ENCODE results near the gene IFNGR2. TPM values are rescaled to one million over a fixed set of nuclear protein-coding genes. Genes with fewer than 3 reads are reported as not detected.
A peak's percentile ranks its signal among the peaks of the same experiment; 100 is the strongest.

The IFNGR2 gene
- total and polyA plus RNA-seq, 2 of the 4 experiments (the other 2 are of a cell fraction): 66.0 to 73.8 TPM

GRCh38 chr21:33386222-33386784 is 16.9 kb upstream of the IFNGR2 start:
- dilution Hi-C loops (cut with HindIII; ENCODE audit: low sequenced_read_pairs, unreplicated experiment): no loop called here

More at GRCh38 chr21:33386222-33386784, 16.9 kb upstream of the IFNGR2 start:
- Histone ChIP-seq H3K23ac (ENCODE audit: low read depth, low read length) (no peak overlapping the region), H2AK5ac (ENCODE audit: low read depth, low read length) (no peak overlapping the region), H3K4me3 (ENCODE audit: insufficient read depth, low read depth, low read length) (no peak overlapping the region), H3K36me3 (ENCODE audit: control insufficient read depth, insufficient read depth, low read length) (no peaks in the 10 kb centered on the region), H4K5ac (ENCODE audit: low read depth, low read length) (no peak overlapping the region), H3K79me1 (ENCODE audit: low read depth in 1 of 2, low read length in 2 of 2) (no peaks in the 10 kb centered on the region), H3K9me1 (ENCODE audit: insufficient read depth, low read length) (peaks cover 8% of the 10 kb centered on the region; the same call in 1 of the 2 replicates), H4K8ac (ENCODE audit: low read depth in 2 of 2, low read length in 2 of 2) (no peak overlapping the region), H2BK15ac (ENCODE audit: low read depth, low read length) (no peak overlapping the region), H2BK120ac (ENCODE audit: low read depth, low read length) (no peak overlapping the region), H4K20me1 (ENCODE audit: insufficient read depth, low read length) (no peaks in the 10 kb centered on the region), H4K91ac (ENCODE audit: insufficient read depth, low read depth, low read length) (no peak overlapping the region), H2AK9ac (replicated peaks; ENCODE audit: low read depth, low read length, poor library complexity) (no peak overlapping the region), H3K18ac (ENCODE audit: low read depth, low read length) (no peak overlapping the region), H3K4me1 (ENCODE audit: control insufficient read depth, insufficient read depth, low read length) (peaks cover 8% of the 10 kb centered on the region), H3K56ac (ENCODE audit: extremely low read depth, insufficient read depth, low read length) (no peak overlapping the region), H3K4ac (ENCODE audit: low read depth, low read length) (no peak overlapping the region), H3K27ac (ENCODE audit: insufficient read depth, low read length) (no peak overlapping the region), H2BK20ac (ENCODE audit: low read depth, low read length) (no peak overlapping the region), H2AFZ (replicated peaks; ENCODE audit: low read length, poor library complexity) (no peak overlapping the region), H3K4me2 (ENCODE audit: low read depth, low read length) (no peak overlapping the region), H3K27me3 (ENCODE audit: control insufficient read depth, insufficient read depth, low read length) (peaks cover 6% of the 10 kb centered on the region), H3K14ac (replicated peaks; ENCODE audit: low read depth, low read length) (no peak overlapping the region), H3K9ac (ENCODE audit: low read depth, low read length) (no peak overlapping the region), H3K9me3 (ENCODE audit: control insufficient read depth, insufficient read depth, low read length) (no peaks in the 10 kb centered on the region), H2BK5ac (ENCODE audit: low read depth, low read length, poor library complexity, severe bottlenecking) (no peak overlapping the region)
- intact Hi-C loops (cut with micrococcal nuclease): no loop called here
- in situ Hi-C loops (cut with MboI; ENCODE audit: low sequenced_read_pairs): no loop called here
- POLR2A ChIA-PET (ENCODE audit: unreplicated experiment): no interaction called here
- no peak for ATAC-seq (ENCODE audit: low read depth)
- TF ChIP-seq RFX5 (IDR thresholded peaks at IDR 0.05; ENCODE audit: low read depth, low read length) (no peak), CTCF (conservative IDR thresholded peaks at IDR 0.05; ENCODE audit: low read depth, low read length) (peak; percentile 27; the same call in 1 of the 2 replicates), NFE2L2 (IDR thresholded peaks at IDR 0.05; ENCODE audit: low read depth, low read length) (no peak), ELK1 (IDR thresholded peaks at IDR 0.05; ENCODE audit: borderline replicate concordance, low read depth, low read length) (no peak), BHLHE40 (IDR thresholded peaks at IDR 0.05; ENCODE audit: low read depth, low read length) (no peak)
- DNase-seq: no peak
- CTCF ChIA-PET: no interaction called here
- no TSS peak for BruUV-seq (replicated peaks)
- no CpG with 5 or more reads among the region's 6 CpGs for WGBS, 2 experiments (ENCODE audit: extremely low coverage in 2 of 2, insufficient read length in 1 of 2)
